A549 (cell line): ENCODE measurements around the gene EVC. TPM values are rescaled to one million over a fixed set of nuclear protein-coding genes. Genes with fewer than 3 reads are reported as not detected.

Experiments
- ATAC-seq, 2 experiments: fragments of 200-7000 bp in 1 of 2; fragments of >200 bp in 1 of 2; cut with Nextera tagmentation in 1 of 2; cut with Tn5 transposase in 1 of 2; 3 replicates each; pipeline versions ENCODE4 v1.8.0 to v1.9.1; 2018 to 2020; ENCODE audit warnings: mild to moderate bottlenecking in 1 of 2, moderate library complexity in 1 of 2
- CTCF ChIA-PET: fragments of 300-600 bp; sonication (Branson Sonifier 250); formaldehyde crosslinking; extraction: SDS; loops from one replicate; lab custom pipeline; 2021; ENCODE audit warnings: antibody characterized with exemption, inconsistent platforms; lab: Yijun Ruan, JAX
- POLR2A ChIA-PET: fragments of 350-600 bp; formaldehyde crosslinking; extraction: SDS; loops from one replicate; lab custom pipeline; 2021; ENCODE audit warnings: antibody characterized with exemption, inconsistent platforms; lab: Yijun Ruan, JAX
- DNase-seq, 2 experiments: peaks; one replicate each; pipeline versions ENCODE4 v3.0.0 to v3.0.0-alpha.2; 2011 to 2016; ENCODE audit warnings: low read depth in 1 of 2, low spot score in 1 of 2
- FAIRE-seq: peaks from 2 replicates; lab custom pipeline; 2011; peaks lifted over from hg19 to GRCh38; lab: Jason Lieb, UNC
- H3K27ac ChIP-seq, 2 experiments: fragments of >200 bp; sonication (Bioruptor Twin); formaldehyde crosslinking; 3 replicates each; pipeline ENCODE4 v1.5.1; 2016 to 2017
- H3K4me1 ChIP-seq: fragments of >200 bp; sonication (Bioruptor Twin); formaldehyde crosslinking; 3 replicates; pipeline ENCODE4 v1.6.1; 2016
- H3K4me2 ChIP-seq: fragments of >200 bp; sonication (Bioruptor Twin); formaldehyde crosslinking; 3 replicates; pipeline ENCODE4 v1.6.1; 2016
- H3K4me3 ChIP-seq: fragments of >200 bp; sonication (Bioruptor Twin); formaldehyde crosslinking; 3 replicates; pipeline ENCODE4 v1.5.1; 2016
- H3K9me3 ChIP-seq: fragments of >200 bp; sonication (Bioruptor Twin); formaldehyde crosslinking; 3 replicates; pipeline ENCODE4 v1.6.1; 2016
- ATOH8 ChIP-seq: fragments of 250-450 bp; sonication (Bioruptor Pico); IDR thresholded peaks from 2 replicates; pipeline ENCODE4 v1.5.0; 2020; ENCODE audit warnings: low read depth, mild to moderate bottlenecking, moderate library complexity
- CBX2 ChIP-seq: fragments of 200-600 bp; sonication (generic); IDR thresholded peaks from 2 replicates; pipeline ENCODE4 v1.6.1; 2016; ENCODE audit warnings: low read depth, mild to moderate bottlenecking, borderline replicate concordance
- CBX8 ChIP-seq: fragments of 200-600 bp; sonication (generic); IDR thresholded peaks from 2 replicates; pipeline ENCODE4 v1.6.1; 2016
- CHD2 ChIP-seq: fragments of 150-350 bp; IDR thresholded peaks from 2 replicates; pipeline ENCODE4 v1.6.1; 2014; ENCODE audit warnings: low read length; ENCODE audit not compliant: partially characterized antibody
- CTCF ChIP-seq: fragments of >200 bp; sonication (Bioruptor Twin); formaldehyde crosslinking; IDR thresholded peaks from 3 replicates; pipeline ENCODE4 v1.5.1; 2016
- EHF ChIP-seq: fragments of 250-450 bp; sonication (Bioruptor Pico); IDR thresholded peaks from 2 replicates; pipeline ENCODE4 v1.5.0; 2020; ENCODE audit warnings: mild to moderate bottlenecking
- EHMT2 ChIP-seq: fragments of 200-600 bp; sonication (generic); IDR thresholded peaks from 2 replicates; pipeline ENCODE4 v1.6.1; 2016; ENCODE audit warnings: antibody characterized with exemption, low read depth, mild to moderate bottlenecking, moderate library complexity
- EP300 ChIP-seq, 2 experiments: fragments of >200 bp; sonication (Bioruptor Twin); formaldehyde crosslinking; IDR thresholded peaks; 2 replicates in 1 of 2; 3 replicates in 1 of 2; pipeline ENCODE4 v1.6.1; 2016 to 2017
- FOSL2 ChIP-seq, 2 experiments: fragments of 450-650 bp in 1 of 2; fragments of >200 bp in 1 of 2; sonication (Bioruptor Twin) in 1 of 2; formaldehyde crosslinking; IDR thresholded peaks; 2 replicates each; pipeline versions ENCODE4 v1.5.0 to v1.6.1; 2016 to 2020; ENCODE audit warnings: mild to moderate bottlenecking in 1 of 2, moderate library complexity in 1 of 2
- HDAC2 ChIP-seq: fragments of 200-600 bp; sonication (generic); IDR thresholded peaks from 2 replicates; pipeline ENCODE4 v1.6.1; 2016
- HMGXB4 ChIP-seq: fragments of 250-450 bp; sonication (Bioruptor Pico); IDR thresholded peaks from 2 replicates; pipeline ENCODE4 v1.5.0; 2021; ENCODE audit warnings: mild to moderate bottlenecking, moderate library complexity, borderline replicate concordance
- HOXB5 ChIP-seq: fragments of 250-450 bp; sonication (Bioruptor Pico); IDR thresholded peaks from 2 replicates; pipeline ENCODE4 v1.5.0; 2020; ENCODE audit warnings: mild to moderate bottlenecking, moderate library complexity
- JUN ChIP-seq, 2 experiments: fragments of >200 bp; sonication (Bioruptor Twin); formaldehyde crosslinking; IDR thresholded peaks; 2 replicates in 1 of 2; 3 replicates in 1 of 2; pipeline ENCODE4 v1.6.1; 2016 to 2017
- MAFK ChIP-seq: fragments of 450-650 bp; IDR thresholded peaks from 2 replicates; pipeline ENCODE4 v1.6.1; 2014; ENCODE audit not compliant: partially characterized antibody
- MAZ ChIP-seq: fragments of 150-350 bp; IDR thresholded peaks from 2 replicates; pipeline ENCODE4 v1.6.1; 2014; ENCODE audit warnings: antibody characterized with exemption, low read depth, low read length, borderline replicate concordance
- NPAS2 ChIP-seq: fragments of 250-450 bp; sonication (Bioruptor Pico); IDR thresholded peaks from 2 replicates; pipeline ENCODE4 v1.8.0; 2022; ENCODE audit warnings: mild to moderate bottlenecking, moderate library complexity, borderline replicate concordance
- PBX3 ChIP-seq: IDR thresholded peaks from 2 replicates; pipeline ENCODE4 v1.6.1; 2012
- RAD21 ChIP-seq, 2 experiments: fragments of >200 bp in 1 of 2; sonication (Bioruptor Twin) in 1 of 2; formaldehyde crosslinking in 1 of 2; IDR thresholded peaks in 1 of 2; conservative IDR thresholded peaks in 1 of 2; 2 replicates in 1 of 2; 3 replicates in 1 of 2; pipeline ENCODE4 v1.6.1; 2012 to 2018; ENCODE audit warnings: inconsistent platforms in 1 of 2
- RARB ChIP-seq: fragments of 250-450 bp; sonication (Bioruptor Pico); IDR thresholded peaks from 2 replicates; pipeline ENCODE4 v1.8.0; 2021; ENCODE audit warnings: mild to moderate bottlenecking, moderate library complexity
- SREBF2 ChIP-seq: fragments of 450-650 bp; IDR thresholded peaks from 2 replicates; pipeline ENCODE4 v1.6.1; 2014; ENCODE audit warnings: mild to moderate bottlenecking, moderate library complexity
- TFCP2L1 ChIP-seq: fragments of 250-450 bp; sonication (Bioruptor Pico); IDR thresholded peaks from 2 replicates; pipeline ENCODE4 v1.5.0; 2021; ENCODE audit warnings: mild to moderate bottlenecking
- TP53 ChIP-seq: fragments of 250-450 bp; sonication (Bioruptor Pico); IDR thresholded peaks from 2 replicates; pipeline ENCODE4 v1.5.0; 2021; ENCODE audit warnings: mild to moderate bottlenecking, moderate library complexity
- WGBS: methylation state at CpG from one replicate; pipeline ENCODE4 v1.1.6; 2017; ENCODE audit errors: missing lambda C conversion rate; 5-methylcytosine and 5-hydroxymethylcytosine counted together
- polyA plus RNA-seq, 4 experiments: library from polyadenylated mRNA; depleted of rRNA in 3 of 4; stranded (reverse); fragments of >200 nt; fragmentation: RNase III in 1 of 4; extraction: RNeasy Plus Mini Kit Qiagen cat#74134 plus additional on column Dnase treatment in 1 of 4; gene quantifications; 2 replicates in 3 of 4; 3 replicates in 1 of 4; pipeline ENCODE4 v1.2.3, GENCODE V29; 2011 to 2017

EVC gene
- polyA plus RNA-seq, 2 of the 4 experiments (the other 2 are of a cell fraction): 3.0 to 5.5 TPM

GRCh38 chr4:5686338-5686737, 24.7 kb upstream of the EVC start:
- Histone ChIP-seq H3K4me1 (no peaks in the 10 kb centered on the region), H3K9me3 (no peaks in the 10 kb centered on the region), H3K27ac (no peak overlapping the region), H3K4me3 (no peak overlapping the region), H3K4me2 (no peak overlapping the region)
- FAIRE-seq (no peak), DNase-seq (no peak), ATAC-seq (no peak)
- 94% methylated on average over 6 of the region's 6 CpGs for WGBS
- ChIA-PET CTCF (no interaction called here), POLR2A (no interaction called here)
- TF ChIP-seq CHD2 (no peak), EP300 (IDR thresholded peaks at IDR 0.05) (no peak), RAD21 (conservative IDR thresholded peaks at IDR 0.05 in 1 of 2, IDR thresholded peaks at IDR 0.05 in 1 of 2) (no peak), ATOH8 (CRISPR knock-in tag) (no peak), NPAS2 (CRISPR knock-in tag) (no peak), HDAC2 (no peak), TFCP2L1 (CRISPR knock-in tag) (no peak), PBX3 (no peak), CBX8 (no peak), HMGXB4 (CRISPR knock-in tag) (no peak), HOXB5 (CRISPR knock-in tag) (no peak), MAZ (no peak), FOSL2 (IDR thresholded peaks at IDR 0.05) (no peak), FOSL2 (CRISPR knock-in tag; IDR thresholded peaks at IDR 0.05) (no peak), EHMT2 (no peak), CBX2 (no peak), SREBF2 (no peak), MAFK (no peak), EHF (CRISPR knock-in tag) (no peak), JUN (IDR thresholded peaks at IDR 0.05) (no peak), CTCF (no peak)

GRCh38 chr4:5689065-5689464, 21.9 kb upstream of the EVC start:
- FAIRE-seq (no peak), DNase-seq (no peak), ATAC-seq (no peak)
- Histone ChIP-seq H3K9me3 (no peaks in the 10 kb centered on the region), H3K4me2 (no peak overlapping the region), H3K27ac (no peak overlapping the region), H3K4me3 (no peak overlapping the region), H3K4me1 (no peaks in the 10 kb centered on the region)
- 93% methylated on average over 6 of the region's 8 CpGs for WGBS
- TF ChIP-seq CBX8 (no peak), RARB (no peak), TP53 (CRISPR knock-in tag) (no peak), MAZ (no peak)
- ChIA-PET CTCF (no interaction called here), POLR2A (no interaction called here)
